ENCODE measurements around the gene MYOM3.
A peak's percentile ranks its signal among the peaks of the same experiment; 100 is the strongest.
"Not testable (repeated sequence)": the region's sequence is repeated elsewhere in the genome, so short reads cannot be mapped to it uniquely, and the experiment has no call there.

MYOM3 gene

DNA sequence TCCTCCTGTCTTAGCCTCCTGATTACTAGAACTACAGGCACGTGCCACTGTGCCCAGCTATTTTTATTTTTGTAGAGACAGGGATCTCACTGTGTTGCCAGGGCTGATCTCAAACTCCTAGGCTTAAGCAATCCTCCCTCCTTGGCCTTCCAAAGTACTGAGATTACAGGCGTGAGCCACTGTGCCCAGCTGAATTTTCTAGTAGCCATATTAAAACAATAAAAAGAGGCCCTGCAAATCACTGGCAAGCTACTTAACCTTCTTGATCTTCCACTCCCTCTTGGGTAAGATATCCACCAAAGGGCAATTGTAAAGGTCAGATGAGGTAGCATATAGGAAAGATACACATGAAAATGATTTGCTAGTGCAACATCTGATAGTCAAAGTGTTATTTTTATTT is 66.2 kb downstream of the MYOM3 start:
- Histone ChIP-seq H3K4me3 (ENCODE audit: low read depth in 1 of 2, low read length in 2 of 2) (no peak overlapping the region), H3K4me1 (ENCODE audit: control insufficient read depth in 1 of 2, insufficient read depth in 2 of 2, low read length in 2 of 2) (peaks cover 15 to 23% of the 10 kb centered on the region in 2 donors), H3K27ac (ENCODE audit: low read depth, low read length) (no peak overlapping the region), H3K36me3 (ENCODE audit: control insufficient read depth in 1 of 2, insufficient read depth in 2 of 2, low read length in 2 of 2) (no peaks in the 10 kb centered on the region), H3K27me3 (ENCODE audit: control insufficient read depth in 1 of 2, insufficient read depth in 2 of 2, low read length in 2 of 2) (no peaks in the 10 kb centered on the region), H3K9me3 (ENCODE audit: control insufficient read depth in 1 of 2, low read length in 2 of 2) (no peaks in the 10 kb centered on the region), H3K9ac (ENCODE audit: low read depth in 1 of 2, low read length in 2 of 2) (no peak overlapping the region)

- H3K4me3 ChIP-seq (ENCODE audit: low read depth in 1 of 2, low read length in 2 of 2); H3K36me3 ChIP-seq (ENCODE audit: control insufficient read depth in 1 of 2, insufficient read depth in 2 of 2, low read length in 2 of 2); H3K27me3 ChIP-seq (ENCODE audit: control insufficient read depth in 1 of 2, insufficient read depth in 2 of 2, low read length in 2 of 2); H3K27ac ChIP-seq (ENCODE audit: low read depth, low read length); H3K9ac ChIP-seq (ENCODE audit: low read depth in 1 of 2, low read length in 2 of 2); H3K9me3 ChIP-seq (ENCODE audit: control insufficient read depth in 1 of 2, low read length in 2 of 2): not testable (repeated sequence)
- H3K4me1 ChIP-seq (ENCODE audit: control insufficient read depth in 1 of 2, insufficient read depth in 2 of 2, low read length in 2 of 2) = peaks cover 15 to 23% of the 10 kb centered on the region in 2 donors
These were observed 67.3 kb downstream of the MYOM3 start for GRCh38 chr1:24044672-24045071.

DNA sequence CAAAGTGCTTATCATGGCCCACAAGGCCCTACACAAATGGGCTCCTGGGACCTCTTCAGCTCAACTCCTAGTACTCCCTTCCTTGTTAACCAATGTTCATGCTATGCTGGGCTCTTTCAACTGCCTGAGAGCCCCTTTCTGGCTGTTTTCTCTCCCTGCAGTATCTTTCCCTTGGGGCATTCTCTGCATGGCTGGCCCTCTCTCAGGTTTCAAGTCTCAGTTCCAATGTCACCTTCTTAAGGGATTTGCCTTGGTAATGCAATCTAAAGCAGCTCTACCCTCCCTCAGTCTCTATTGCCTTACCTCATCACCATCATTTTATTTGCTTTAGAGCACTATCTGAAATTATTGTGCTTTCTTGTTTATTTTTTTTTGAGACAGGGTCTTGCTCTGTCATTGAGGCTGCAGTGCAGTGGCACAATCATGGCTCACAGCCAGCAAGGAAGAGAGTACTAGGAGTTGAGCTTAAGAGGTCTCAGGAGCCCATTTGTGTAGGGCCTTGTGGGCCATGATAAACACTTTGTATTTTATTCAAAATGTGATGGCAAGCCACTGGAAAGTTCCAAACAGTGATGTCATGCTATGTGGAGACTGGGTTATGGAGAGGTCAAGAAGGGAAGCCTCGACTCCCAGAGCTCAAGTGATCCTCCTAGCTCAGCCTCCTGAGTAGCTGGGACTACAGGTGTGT is 68.4 kb downstream of the MYOM3 start:
- Histone ChIP-seq H3K9me3 (ENCODE audit: control insufficient read depth in 1 of 2, low read length in 2 of 2) (no peaks in the 10 kb centered on the region), H3K27me3 (ENCODE audit: control insufficient read depth in 1 of 2, insufficient read depth in 2 of 2, low read length in 2 of 2) (no peaks in the 10 kb centered on the region), H3K36me3 (ENCODE audit: control insufficient read depth in 1 of 2, insufficient read depth in 2 of 2, low read length in 2 of 2) (no peaks in the 10 kb centered on the region), H3K4me3 (ENCODE audit: low read depth in 1 of 2, low read length in 2 of 2) (no peak overlapping the region), H3K9ac (ENCODE audit: low read depth in 1 of 2, low read length in 2 of 2) (no peak overlapping the region), H3K27ac (ENCODE audit: low read depth, low read length) (no peak overlapping the region), H3K4me1 (ENCODE audit: control insufficient read depth in 1 of 2, insufficient read depth in 2 of 2, low read length in 2 of 2) (peaks cover 15 to 22% of the 10 kb centered on the region in 2 donors)

DNA sequence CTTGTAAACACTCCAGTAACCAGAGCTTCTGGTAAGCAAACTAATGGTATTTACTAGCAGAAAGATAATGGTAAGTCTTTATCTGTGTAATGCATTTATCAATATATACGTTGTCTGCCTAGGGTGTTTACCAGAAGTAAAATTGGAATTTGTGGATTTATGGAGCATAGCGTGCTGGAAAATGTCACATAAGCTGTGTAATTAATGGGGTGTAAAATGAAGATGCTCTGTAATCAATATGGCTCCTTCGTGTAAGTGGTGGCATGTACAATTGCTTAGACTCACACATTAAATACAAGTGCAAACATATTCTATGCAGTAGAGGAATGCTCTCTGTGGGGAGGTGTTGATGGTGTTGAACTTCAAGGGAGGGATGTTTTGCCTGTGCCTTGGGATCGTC is 69.6 kb downstream of the MYOM3 start:
- H3K4me1 ChIP-seq (ENCODE audit: control insufficient read depth in 1 of 2, insufficient read depth in 2 of 2, low read length in 2 of 2) = peaks cover 14% of the 10 kb centered on the region in 2 donors
- H3K9me3 ChIP-seq (ENCODE audit: control insufficient read depth in 1 of 2, low read length in 2 of 2) = no peaks in the 10 kb centered on the region
- H3K9ac ChIP-seq (ENCODE audit: low read depth in 1 of 2, low read length in 2 of 2) = no peak overlapping the region
- no peaks in the 10 kb centered on the region for H3K36me3 ChIP-seq (ENCODE audit: control insufficient read depth in 1 of 2, insufficient read depth in 2 of 2, low read length in 2 of 2)
- no peak overlapping the region for H3K4me3 ChIP-seq (ENCODE audit: low read depth in 1 of 2, low read length in 2 of 2)
- H3K27ac ChIP-seq (ENCODE audit: low read depth, low read length) = no peak overlapping the region
- H3K27me3 ChIP-seq (ENCODE audit: control insufficient read depth in 1 of 2, insufficient read depth in 2 of 2, low read length in 2 of 2) = no peaks in the 10 kb centered on the region

DNA sequence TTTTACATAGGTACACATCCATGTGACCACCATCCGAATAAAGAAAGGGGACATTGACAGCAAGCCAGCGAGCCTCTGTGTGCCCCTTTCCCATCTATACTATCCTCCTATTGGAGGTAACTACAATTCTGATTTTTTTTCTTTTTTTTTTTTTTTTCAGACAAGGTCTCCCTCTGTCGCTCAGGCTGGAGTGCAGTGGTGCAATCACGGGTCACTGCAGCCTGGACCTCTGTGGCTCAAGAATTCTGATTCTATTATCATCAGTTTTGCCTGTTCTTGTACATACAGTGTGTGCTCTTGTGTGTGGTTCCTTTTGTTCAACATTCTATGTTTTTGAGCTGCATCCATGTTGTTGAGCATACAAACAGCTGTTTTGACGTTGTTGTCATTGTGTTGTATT is 75.8 kb downstream of the MYOM3 start:
- Histone ChIP-seq H3K9me3 (ENCODE audit: control insufficient read depth in 1 of 2, low read length in 2 of 2) (no peaks in the 10 kb centered on the region), H3K4me3 (ENCODE audit: low read depth in 1 of 2, low read length in 2 of 2) (no peak overlapping the region), H3K27ac (ENCODE audit: low read depth, low read length) (no peak overlapping the region), H3K4me1 (ENCODE audit: control insufficient read depth in 1 of 2, insufficient read depth in 2 of 2, low read length in 2 of 2) (no peaks in the 10 kb centered on the region), H3K36me3 (ENCODE audit: control insufficient read depth in 1 of 2, insufficient read depth in 2 of 2, low read length in 2 of 2) (no peaks in the 10 kb centered on the region), H3K27me3 (ENCODE audit: control insufficient read depth in 1 of 2, insufficient read depth in 2 of 2, low read length in 2 of 2) (no peaks in the 10 kb centered on the region), H3K9ac (ENCODE audit: low read depth in 1 of 2, low read length in 2 of 2) (no peak overlapping the region)

DNA sequence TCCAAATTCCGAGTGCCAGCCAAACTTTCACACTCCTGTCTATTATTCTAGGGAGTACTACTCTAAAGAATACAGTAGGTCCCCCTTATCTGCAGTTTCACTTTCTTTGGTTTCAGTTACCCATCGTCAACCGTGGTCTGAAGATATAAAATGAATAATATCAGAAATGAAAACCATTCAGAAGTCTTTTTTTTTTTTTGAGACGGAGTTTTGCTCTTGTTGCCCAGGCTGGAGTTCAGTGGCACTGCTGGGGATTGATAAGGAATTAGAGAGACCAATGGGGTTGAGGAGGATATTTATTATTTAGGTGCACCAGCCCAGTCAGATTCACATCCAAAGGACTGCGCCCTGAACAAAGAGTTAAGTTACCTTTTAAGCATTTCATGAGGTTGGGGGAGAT is 79.0 kb downstream of the MYOM3 start:
- Histone ChIP-seq H3K9me3 (ENCODE audit: control insufficient read depth in 1 of 2, low read length in 2 of 2) (no peaks in the 10 kb centered on the region), H3K4me3 (ENCODE audit: low read depth in 1 of 2, low read length in 2 of 2) (no peak overlapping the region), H3K27me3 (ENCODE audit: control insufficient read depth in 1 of 2, insufficient read depth in 2 of 2, low read length in 2 of 2) (no peaks in the 10 kb centered on the region), H3K9ac (ENCODE audit: low read depth in 1 of 2, low read length in 2 of 2) (no peak overlapping the region), H3K27ac (ENCODE audit: low read depth, low read length) (no peak overlapping the region), H3K4me1 (ENCODE audit: control insufficient read depth in 1 of 2, insufficient read depth in 2 of 2, low read length in 2 of 2) (no peaks in the 10 kb centered on the region), H3K36me3 (ENCODE audit: control insufficient read depth in 1 of 2, insufficient read depth in 2 of 2, low read length in 2 of 2) (no peaks in the 10 kb centered on the region)

GRCh38 chr1:24030976-24031516 is 80.9 kb downstream of the MYOM3 start:
- H3K36me3 ChIP-seq (ENCODE audit: control insufficient read depth in 1 of 2, insufficient read depth in 2 of 2, low read length in 2 of 2); H3K27me3 ChIP-seq (ENCODE audit: control insufficient read depth in 1 of 2, insufficient read depth in 2 of 2, low read length in 2 of 2); H3K9ac ChIP-seq (ENCODE audit: low read depth in 1 of 2, low read length in 2 of 2); H3K27ac ChIP-seq (ENCODE audit: low read depth, low read length); H3K9me3 ChIP-seq (ENCODE audit: control insufficient read depth in 1 of 2, low read length in 2 of 2); H3K4me1 ChIP-seq (ENCODE audit: control insufficient read depth in 1 of 2, insufficient read depth in 2 of 2, low read length in 2 of 2); H3K4me3 ChIP-seq (ENCODE audit: low read depth in 1 of 2, low read length in 2 of 2): not testable (repeated sequence)

- H3K27ac ChIP-seq (ENCODE audit: low read depth, low read length) = no peak overlapping the region
- no peaks in the 10 kb centered on the region for H3K36me3 ChIP-seq (ENCODE audit: control insufficient read depth in 1 of 2, insufficient read depth in 2 of 2, low read length in 2 of 2)
- no peaks in the 10 kb centered on the region for H3K9me3 ChIP-seq (ENCODE audit: control insufficient read depth in 1 of 2, low read length in 2 of 2)
- no peak overlapping the region for H3K4me3 ChIP-seq (ENCODE audit: low read depth in 1 of 2, low read length in 2 of 2)
- peaks cover 0 to 5% of the 10 kb centered on the region in 2 donors for H3K4me1 ChIP-seq (ENCODE audit: control insufficient read depth in 1 of 2, insufficient read depth in 2 of 2, low read length in 2 of 2)
- H3K9ac ChIP-seq (ENCODE audit: low read depth in 1 of 2, low read length in 2 of 2) = no peak overlapping the region
- H3K27me3 ChIP-seq (ENCODE audit: control insufficient read depth in 1 of 2, insufficient read depth in 2 of 2, low read length in 2 of 2) = no peaks in the 10 kb centered on the region
These were observed 84.0 kb downstream of the MYOM3 start for GRCh38 chr1:24027838-24028468.

DNA sequence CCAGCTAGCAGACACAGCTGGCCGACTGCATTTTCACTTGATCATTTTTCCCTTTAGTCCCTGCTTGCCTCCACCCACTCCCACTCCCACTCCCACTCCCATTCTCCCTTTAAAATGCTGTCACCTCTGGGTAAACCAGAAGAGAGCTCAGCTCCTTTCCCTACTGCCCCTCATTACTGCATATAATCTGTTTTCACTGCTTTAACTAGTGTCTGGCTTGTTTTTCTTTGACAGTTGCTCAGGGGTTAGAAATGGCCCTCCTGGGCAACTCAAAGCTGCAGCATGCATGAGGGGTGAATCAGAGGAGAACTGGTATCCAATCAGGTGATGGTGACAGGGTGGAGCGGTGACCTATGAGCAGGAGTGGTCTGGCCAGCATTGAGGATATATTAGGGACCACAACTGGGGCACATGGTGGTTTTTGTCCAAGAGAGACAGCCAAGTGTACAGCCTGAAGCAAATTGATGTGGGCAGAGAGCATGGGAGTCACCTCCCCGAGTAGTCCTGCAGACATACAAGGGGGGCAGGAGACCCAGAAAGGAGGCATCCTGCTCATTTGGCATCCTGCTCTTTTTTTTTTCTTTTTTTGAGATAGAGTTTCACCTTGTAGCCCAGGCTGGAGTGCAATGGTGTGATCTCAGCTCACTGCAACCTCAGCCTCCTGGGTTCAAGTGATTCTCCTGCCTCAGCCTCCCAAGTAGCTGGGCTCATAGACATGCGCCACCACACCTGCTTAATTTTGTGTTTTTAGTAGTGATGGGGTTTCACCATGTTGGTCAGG is 89.2 kb downstream of the MYOM3 start:
- H3K27ac ChIP-seq (ENCODE audit: low read depth, low read length) = no peak overlapping the region
- H3K4me1 ChIP-seq (ENCODE audit: control insufficient read depth in 1 of 2, insufficient read depth in 2 of 2, low read length in 2 of 2) = peaks cover 35 to 39% of the 10 kb centered on the region in 2 donors
- no peaks in the 10 kb centered on the region for H3K27me3 ChIP-seq (ENCODE audit: control insufficient read depth in 1 of 2, insufficient read depth in 2 of 2, low read length in 2 of 2)
- peak overlapping the region in 1 of 2 donors; percentile 35 for H3K4me3 ChIP-seq (ENCODE audit: low read depth in 1 of 2, low read length in 2 of 2)
- H3K9ac ChIP-seq (ENCODE audit: low read depth in 1 of 2, low read length in 2 of 2) = no peak overlapping the region
- no peaks in the 10 kb centered on the region for H3K9me3 ChIP-seq (ENCODE audit: control insufficient read depth in 1 of 2, low read length in 2 of 2)
- no peaks in the 10 kb centered on the region for H3K36me3 ChIP-seq (ENCODE audit: control insufficient read depth in 1 of 2, insufficient read depth in 2 of 2, low read length in 2 of 2)

Data from duodenal mucosa (tissue), 2 donors.